H9 (cell line): ENCODE results near the gene PCSK6. TPM values are rescaled to one million over a fixed set of nuclear protein-coding genes. Genes with fewer than 3 reads are reported as not detected.

Source experiments
- DNase-seq: peaks from one replicate; pipeline ENCODE4 v3.0.0-alpha.2; 2017
- H2AFZ ChIP-seq: one replicate; pipeline ENCODE4 v1.6.1; 2013; ENCODE audit warnings: mild to moderate bottlenecking, low read length, control low read depth, moderate library complexity
- H2AK5ac ChIP-seq: 2 replicates; pipeline ENCODE4 v1.6.1; 2013; ENCODE audit warnings: low read length, control low read depth, mixed read lengths; ENCODE audit not compliant: insufficient read length
- H2BK120ac ChIP-seq: one replicate; pipeline ENCODE4 v1.6.1; 2013; ENCODE audit warnings: low read depth, mild to moderate bottlenecking, low read length, control low read depth, inconsistent platforms; ENCODE audit not compliant: poor library complexity, severe bottlenecking
- H2BK12ac ChIP-seq: 2 replicates; pipeline ENCODE4 v1.6.1; 2013; ENCODE audit warnings: low read length, control low read depth, mixed read lengths, low read depth; ENCODE audit not compliant: insufficient read length
- H2BK15ac ChIP-seq: 2 replicates; pipeline ENCODE4 v1.6.1; 2013; ENCODE audit warnings: low read depth, low read length, control low read depth
- H2BK20ac ChIP-seq: one replicate; pipeline ENCODE4 v1.6.1; 2013; ENCODE audit warnings: low read depth, mild to moderate bottlenecking, low read length, control low read depth, inconsistent platforms; ENCODE audit not compliant: poor library complexity, severe bottlenecking
- H2BK5ac ChIP-seq: 2 replicates; pipeline ENCODE4 v1.6.1; 2013; ENCODE audit warnings: low read length, control low read depth, mixed read lengths; ENCODE audit not compliant: insufficient read length
- H3K14ac ChIP-seq: 2 replicates; pipeline ENCODE4 v1.6.1; 2013; ENCODE audit warnings: low read length, control low read depth; ENCODE audit not compliant: insufficient read depth
- H3K18ac ChIP-seq: 2 replicates; pipeline ENCODE4 v1.6.1; 2013; ENCODE audit warnings: low read depth, mild to moderate bottlenecking, mixed read lengths, low read length, control low read depth; ENCODE audit not compliant: insufficient read length
- H3K23ac ChIP-seq: 2 replicates; pipeline ENCODE4 v1.6.1; 2013; ENCODE audit warnings: low read length, control low read depth, mixed read lengths, low read depth; ENCODE audit not compliant: insufficient read length
- H3K23me2 ChIP-seq: 2 replicates; pipeline ENCODE4 v1.6.1; 2013; ENCODE audit warnings: low read depth, mild to moderate bottlenecking, mixed read lengths, low read length, control low read depth; ENCODE audit not compliant: insufficient read length, poor library complexity, severe bottlenecking
- H3K27ac ChIP-seq: 2 replicates; pipeline ENCODE4 v1.5.1; 2013; ENCODE audit warnings: low read length, control low read depth, mixed read lengths, low read depth; ENCODE audit not compliant: insufficient read length
- H3K27me3 ChIP-seq: 2 replicates; pipeline ENCODE4 v1.6.1; 2013; ENCODE audit warnings: low read length, control low read depth, inconsistent platforms; ENCODE audit not compliant: insufficient read depth
- H3K4ac ChIP-seq: 2 replicates; pipeline ENCODE4 v1.6.1; 2013; ENCODE audit warnings: low read depth, mild to moderate bottlenecking, control low read depth, inconsistent platforms, low read length, moderate library complexity
- H3K4me1 ChIP-seq: 2 replicates; pipeline ENCODE4 v1.6.1; 2013; ENCODE audit warnings: low read length, control low read depth, inconsistent platforms; ENCODE audit not compliant: insufficient read depth
- H3K4me2 ChIP-seq: 2 replicates; pipeline ENCODE4 v1.6.1; 2013; ENCODE audit warnings: low read length, control low read depth, mixed read lengths; ENCODE audit not compliant: insufficient read length, insufficient read depth
- H3K56ac ChIP-seq: 2 replicates; pipeline ENCODE4 v1.6.1; 2013; ENCODE audit warnings: low read depth, mild to moderate bottlenecking, mixed read lengths, low read length, control low read depth; ENCODE audit not compliant: insufficient read length
- H3K79me1 ChIP-seq: 2 replicates; pipeline ENCODE4 v1.6.1; 2013; ENCODE audit warnings: low read depth, mild to moderate bottlenecking, moderate library complexity, low read length, control low read depth, inconsistent platforms; ENCODE audit not compliant: insufficient read depth, poor library complexity, severe bottlenecking
- H3K79me2 ChIP-seq: 2 replicates; pipeline ENCODE4 v1.6.1; 2013; ENCODE audit warnings: low read length, control low read depth, inconsistent platforms; ENCODE audit not compliant: insufficient read depth
- H3K9ac ChIP-seq: 2 replicates; pipeline ENCODE4 v1.6.1; 2013; ENCODE audit warnings: low read length, control low read depth, mixed read lengths; ENCODE audit not compliant: insufficient read length; ENCODE audit errors: extremely low read depth
- H3K9me3 ChIP-seq: one replicate; pipeline ENCODE4 v1.6.1; 2013; ENCODE audit warnings: low read depth, low read length, inconsistent platforms; ENCODE audit not compliant: control insufficient read depth
- H3T11ph ChIP-seq: one replicate; pipeline ENCODE4 v1.6.1; 2013; ENCODE audit warnings: mild to moderate bottlenecking, low read length, control low read depth, inconsistent platforms
- H4K20me1 ChIP-seq: one replicate; pipeline ENCODE4 v1.6.1; 2013; ENCODE audit not compliant: control insufficient read depth, insufficient read length, insufficient read depth
- H4K5ac ChIP-seq: 2 replicates; pipeline ENCODE4 v1.6.1; 2013; ENCODE audit warnings: low read depth, mild to moderate bottlenecking, mixed read lengths, low read length, control low read depth; ENCODE audit not compliant: insufficient read length
- H4K8ac ChIP-seq: replicated peaks from 2 replicates; pipeline ENCODE4 v1.6.1; 2013; ENCODE audit warnings: low read length, control low read depth, mixed read lengths, low read depth; ENCODE audit not compliant: insufficient read length
- H4K91ac ChIP-seq: 2 replicates; pipeline ENCODE4 v1.6.1; 2013; ENCODE audit warnings: low read depth, mild to moderate bottlenecking, moderate library complexity, mixed read lengths, low read length, control low read depth; ENCODE audit not compliant: insufficient read length
- H3K27ac Mint-ChIP-seq, 3 experiments: 2 replicates in 2 of 3; 3 replicates in 1 of 3; pipeline ENCODE4 v1.8.0; 2020 to 2021; ENCODE audit warnings: mixed read lengths in 3 of 3, mild to moderate bottlenecking in 1 of 3, moderate library complexity in 1 of 3
- H3K27me3 Mint-ChIP-seq: 2 replicates; pipeline ENCODE4 v1.8.0; 2021; ENCODE audit warnings: low read depth, mild to moderate bottlenecking, moderate library complexity, mixed read lengths
- H3K36me3 Mint-ChIP-seq, 3 experiments: 2 replicates in 2 of 3; 3 replicates in 1 of 3; pipeline ENCODE4 v1.8.0; 2020 to 2021; ENCODE audit warnings: low read depth in 3 of 3, mixed read lengths in 3 of 3; ENCODE audit not compliant: insufficient read depth in 1 of 3
- H3K4me1 Mint-ChIP-seq, 2 experiments: 2 replicates each; pipeline ENCODE4 v1.8.0; 2020; ENCODE audit warnings: mixed read lengths in 2 of 2
- H3K4me3 Mint-ChIP-seq, 2 experiments: 2 replicates in 1 of 2; 3 replicates in 1 of 2; pipeline ENCODE4 v1.8.0; 2020 to 2021; ENCODE audit warnings: mild to moderate bottlenecking in 2 of 2, mixed read lengths in 2 of 2, moderate library complexity in 1 of 2
- H3K9me3 Mint-ChIP-seq, 2 experiments: 2 replicates in 1 of 2; 3 replicates in 1 of 2; pipeline ENCODE4 v1.8.0; 2020; ENCODE audit warnings: mild to moderate bottlenecking in 2 of 2, mixed read lengths in 2 of 2, moderate library complexity in 1 of 2
- CTCF ChIP-seq: fragments of 200-600 bp; sonication (generic); conservative IDR thresholded peaks from 3 replicates; pipeline ENCODE4 v1.8.0; 2021; ENCODE audit warnings: antibody characterized with exemption, mild to moderate bottlenecking
- WGBS: extraction: QIAGEN DNeasy Blood & Tissue Kit; methylation state at CpG from one replicate; pipeline ENCODE4 v1.1.7; 2013; ENCODE audit warnings: missing lambda C conversion rate, low lambda C conversion rate, mixed read lengths; ENCODE audit not compliant: insufficient read length; ENCODE audit errors: extremely low coverage; 5-methylcytosine and 5-hydroxymethylcytosine counted together
- total RNA-seq: library from RNA; stranded (reverse); gene quantifications from 2 replicates; pipeline ENCODE4 v1.2.1, GENCODE V29; 2021

Gene PCSK6
- total RNA-seq, 1 experiment from 2014 or later = 4.0 TPM

GRCh38 chr15:101369676-101370075 is 119.8 kb downstream of the PCSK6 start:
- Histone ChIP-seq H3K27ac (no peak overlapping the region), H2BK15ac (no peak overlapping the region), H3K27me3 (no peaks in the 10 kb centered on the region), H4K5ac (no peak overlapping the region), H3K18ac (no peak overlapping the region), H2AK5ac (no peak overlapping the region), H3K4me1 (peaks cover 5% of the 10 kb centered on the region; the same call in 1 of the 2 replicates), H3K79me1 (no peaks in the 10 kb centered on the region), H3K79me2 (no peaks in the 10 kb centered on the region), H2BK12ac (no peak overlapping the region), H4K91ac (no peak overlapping the region), H3K23ac (no peak overlapping the region), H3K23me2 (no peaks in the 10 kb centered on the region), H3K4me2 (no peak overlapping the region), H2BK20ac (no peak overlapping the region), H3K4ac (no peak overlapping the region), H4K20me1 (no peaks in the 10 kb centered on the region), H3K14ac (no peak overlapping the region), H3K56ac (no peak overlapping the region), H2BK120ac (no peak overlapping the region), H3K9me3 (no peaks in the 10 kb centered on the region), H4K8ac (no peak overlapping the region), H3T11ph (no peak overlapping the region), H2BK5ac (no peak overlapping the region), H2AFZ (no peak overlapping the region), H3K9ac (no peak overlapping the region)
- H3K27me3 Mint-ChIP-seq = peaks cover 17% of the 10 kb centered on the region
- H3K9me3 Mint-ChIP-seq = peaks cover 3 to 9% of the 10 kb centered on the region in 2 experiments; a peak in 3 of 5 replicates
- H3K4me3 Mint-ChIP-seq = no peak overlapping the region
- no CpG with 5 or more reads among the region's 8 CpGs for WGBS
- peaks cover 28 to 41% of the 10 kb centered on the region in 2 experiments for H3K4me1 Mint-ChIP-seq
- no peak overlapping the region; a peak in 2 of 7 replicates for H3K27ac Mint-ChIP-seq
- H3K36me3 Mint-ChIP-seq = peaks cover 1 to 7% (median 2%) of the 10 kb centered on the region in 3 experiments; a peak in 4 of 7 replicates
- DNase-seq = no peak
- TF ChIP-seq CTCF = no peak
